Measurements from ENCODE around the gene FAM240B. TPM values are rescaled to one million over a fixed set of nuclear protein-coding genes. Genes with fewer than 3 reads are reported as not detected.

The FAM240B gene
- total RNA-seq, 6 experiments from 2014 or later = not detected

GRCh38 chr9:38680837-38681445, 39.0 kb downstream of the FAM240B start:
- 0 out of 2 replicates have a peak, but pooled peaks cover 4% of the 10 kb centered on the region for H3K9me3 Mint-ChIP-seq
- H3K4me3 Mint-ChIP-seq = no peak overlapping the region
- no peak for DNase-seq
- no peaks in the 10 kb centered on the region for H3K36me3 Mint-ChIP-seq (ENCODE audit: low read depth)
- peaks cover 11% of the 10 kb centered on the region for H3K27me3 Mint-ChIP-seq (ENCODE audit: insufficient read depth)
- H3K27ac Mint-ChIP-seq = no peak overlapping the region; the same call in 1 of the 2 replicates
- TF ChIP-seq CTCF (IDR thresholded peaks at IDR 0.05) = no peak
- H3K4me1 Mint-ChIP-seq (ENCODE audit: low read depth) = peaks cover 33% of the 10 kb centered on the region

- DNase-seq = no peak
- Mint-ChIP-seq H3K36me3 (ENCODE audit: low read depth) (no peaks in the 10 kb centered on the region), H3K27me3 (ENCODE audit: insufficient read depth) (no peaks in the 10 kb centered on the region; the same call in none of the 2 replicates), H3K9me3 (0 out of 2 replicates have a peak, but pooled peaks cover 4% of the 10 kb centered on the region), H3K27ac (no peak overlapping the region), H3K4me1 (ENCODE audit: low read depth) (peaks cover 27% of the 10 kb centered on the region), H3K4me3 (no peak overlapping the region)
- TF ChIP-seq CTCF (IDR thresholded peaks at IDR 0.05) = no peak
Measured at GRCh38 chr9:38677660-38678303, 42.2 kb downstream of the FAM240B start.

- 0 out of 2 replicates have a peak, but pooled peaks cover 4% of the 10 kb centered on the region for H3K9me3 Mint-ChIP-seq
- no peak for DNase-seq
- H3K27ac Mint-ChIP-seq = no peak overlapping the region
- TF ChIP-seq CTCF (IDR thresholded peaks at IDR 0.05) = no peak
- no peak overlapping the region for H3K4me3 Mint-ChIP-seq
- H3K4me1 Mint-ChIP-seq (ENCODE audit: low read depth) = peaks cover 7% of the 10 kb centered on the region; the same call in 1 of the 2 replicates
- no peaks in the 10 kb centered on the region; the same call in none of the 2 replicates for H3K27me3 Mint-ChIP-seq (ENCODE audit: insufficient read depth)
- H3K36me3 Mint-ChIP-seq (ENCODE audit: low read depth) = no peaks in the 10 kb centered on the region
Measured at GRCh38 chr9:38675831-38676230, 44.1 kb downstream of the FAM240B start.

GRCh38 chr9:38675211-38675610, 44.7 kb downstream of the FAM240B start:
- Mint-ChIP-seq H3K4me3 (no peak overlapping the region), H3K27ac (no peak overlapping the region), H3K27me3 (ENCODE audit: insufficient read depth) (no peaks in the 10 kb centered on the region; the same call in none of the 2 replicates), H3K4me1 (ENCODE audit: low read depth) (peaks cover 1% of the 10 kb centered on the region; the same call in 1 of the 2 replicates), H3K9me3 (0 out of 2 replicates have a peak, but pooled peaks cover 1% of the 10 kb centered on the region), H3K36me3 (ENCODE audit: low read depth) (no peaks in the 10 kb centered on the region)
- no peak for DNase-seq
- no peak for TF ChIP-seq CTCF (IDR thresholded peaks at IDR 0.05)

GRCh38 chr9:38673399-38674193, 46.3 kb downstream of the FAM240B start:
- Mint-ChIP-seq H3K4me1 (ENCODE audit: low read depth) (no peaks in the 10 kb centered on the region), H3K27me3 (ENCODE audit: insufficient read depth) (no peaks in the 10 kb centered on the region; the same call in none of the 2 replicates), H3K27ac (no peak overlapping the region), H3K9me3 (no peaks in the 10 kb centered on the region), H3K4me3 (no peak overlapping the region), H3K36me3 (ENCODE audit: low read depth) (no peaks in the 10 kb centered on the region)
- DNase-seq = no peak
- TF ChIP-seq CTCF (IDR thresholded peaks at IDR 0.05) = no peak
